ENCODE measurements around the gene ATF7IP2. TPM values are rescaled to one million over a fixed set of nuclear protein-coding genes. Genes with fewer than 3 reads are reported as not detected.
A peak's percentile ranks its signal among the peaks of the same experiment; 100 is the strongest.

The ATF7IP2 gene
- total and polyA plus RNA-seq, 9 of the 15 experiments (the other 6 are each of a cell fraction or from before 2014, with no cell fraction given): 131 to 515 (median 196) TPM

GRCh38 chr16:10356870-10357842, 28.7 kb upstream of the ATF7IP2 start (continued):
- no peak for TF ChIP-seq REST (IDR thresholded peaks at IDR 0.05; ENCODE audit: borderline replicate concordance)
- TF ChIP-seq REST (CRISPR knock-in tag; IDR thresholded peaks at IDR 0.05; ENCODE audit: low read depth): no peak; the same call in 1 of the 2 replicates
- TF ChIP-seq ZNF134 (CRISPR knock-in tag; conservative IDR thresholded peaks at IDR 0.05): no peak
- TF ChIP-seq XRCC3 (IDR thresholded peaks at IDR 0.05): no peak
- TF ChIP-seq TCFL5 (CRISPR knock-in tag; conservative IDR thresholded peaks at IDR 0.05): no peak
- no peak for TF ChIP-seq ZNF121 (CRISPR knock-in tag; conservative IDR thresholded peaks at IDR 0.05)
- TF ChIP-seq ZFP36 (IDR thresholded peaks at IDR 0.05; ENCODE audit: low read depth, low read length, partially characterized antibody): peak; percentile 78
- no peak for TF ChIP-seq PCBP1 (IDR thresholded peaks at IDR 0.05; ENCODE audit: low read depth, low read length, poor library complexity, severe bottlenecking)
- no peak for TF ChIP-seq NCOA4 (IDR thresholded peaks at IDR 0.05; ENCODE audit: partially characterized antibody)
- TF ChIP-seq UBTF (IDR thresholded peaks at IDR 0.05; ENCODE audit: borderline replicate concordance in 1 of 2, low read depth in 2 of 2, low read length in 2 of 2): no peak
- TF ChIP-seq, protein P1, sequence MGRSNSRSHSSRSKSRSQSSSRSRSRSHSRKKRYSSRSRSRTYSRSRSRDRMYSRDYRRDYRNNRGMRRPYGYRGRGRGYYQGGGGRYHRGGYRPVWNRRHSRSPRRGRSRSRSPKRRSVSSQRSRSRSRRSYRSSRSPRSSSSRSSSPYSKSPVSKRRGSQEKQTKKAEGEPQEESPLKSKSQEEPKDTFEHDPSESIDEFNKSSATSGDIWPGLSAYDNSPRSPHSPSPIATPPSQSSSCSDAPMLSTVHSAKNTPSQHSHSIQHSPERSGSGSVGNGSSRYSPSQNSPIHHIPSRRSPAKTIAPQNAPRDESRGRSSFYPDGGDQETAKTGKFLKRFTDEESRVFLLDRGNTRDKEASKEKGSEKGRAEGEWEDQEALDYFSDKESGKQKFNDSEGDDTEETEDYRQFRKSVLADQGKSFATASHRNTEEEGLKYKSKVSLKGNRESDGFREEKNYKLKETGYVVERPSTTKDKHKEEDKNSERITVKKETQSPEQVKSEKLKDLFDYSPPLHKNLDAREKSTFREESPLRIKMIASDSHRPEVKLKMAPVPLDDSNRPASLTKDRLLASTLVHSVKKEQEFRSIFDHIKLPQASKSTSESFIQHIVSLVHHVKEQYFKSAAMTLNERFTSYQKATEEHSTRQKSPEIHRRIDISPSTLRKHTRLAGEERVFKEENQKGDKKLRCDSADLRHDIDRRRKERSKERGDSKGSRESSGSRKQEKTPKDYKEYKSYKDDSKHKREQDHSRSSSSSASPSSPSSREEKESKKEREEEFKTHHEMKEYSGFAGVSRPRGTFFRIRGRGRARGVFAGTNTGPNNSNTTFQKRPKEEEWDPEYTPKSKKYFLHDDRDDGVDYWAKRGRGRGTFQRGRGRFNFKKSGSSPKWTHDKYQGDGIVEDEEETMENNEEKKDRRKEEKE (IDR thresholded peaks at IDR 0.05; ENCODE audit: borderline replicate concordance in 1 of 2, control insufficient read depth in 1 of 2, low read depth in 2 of 2, low read length in 1 of 2): no peak
- TF ChIP-seq TSC22D4 (tag; IDR thresholded peaks at IDR 0.05): no peak
- TF ChIP-seq MBD2 (IDR thresholded peaks at IDR 0.05; ENCODE audit: borderline replicate concordance, low read depth): no peak
